Tibial nerve (tissue), 4 donors: ENCODE results near the gene ATP7B. TPM values are rescaled to one million over a fixed set of nuclear protein-coding genes. Genes with fewer than 3 reads are reported as not detected.

ENCODE experiments used
- DNase-seq, 2 donors: peaks; one replicate each; pipeline ENCODE4 v3.0.0-alpha.2; 2019; ENCODE audit warnings: low spot score in 2 of 2
- H3K27ac ChIP-seq, 4 donors: fragments of 200-600 bp; sonication (generic) in 3 of 4; one replicate each; pipeline ENCODE4 v1.5.1; 2017 to 2019; ENCODE audit warnings: mild to moderate bottlenecking in 1 of 4
- H3K27me3 ChIP-seq, 2 donors: fragments of 200-600 bp; sonication (generic) in 1 of 2; one replicate each; pipeline versions ENCODE4 v1.5.1 to v1.6.0; 2017 to 2019
- H3K36me3 ChIP-seq, 3 donors: fragments of 200-600 bp; sonication (generic); one replicate each; pipeline ENCODE4 v1.5.1; 2018 to 2019
- H3K4me1 ChIP-seq, 4 donors: fragments of 200-600 bp; sonication (generic) in 3 of 4; one replicate each; pipeline ENCODE4 v1.5.1; 2017 to 2019
- H3K4me3 ChIP-seq, 4 donors: fragments of 200-600 bp; sonication (generic) in 3 of 4; one replicate each; pipeline ENCODE4 v1.5.1; 2017 to 2019; ENCODE audit warnings: mild to moderate bottlenecking in 1 of 4, moderate library complexity in 1 of 4
- H3K9me3 ChIP-seq, 4 donors: fragments of 200-600 bp; sonication (generic) in 3 of 4; one replicate each; pipeline ENCODE4 v1.5.1; 2017 to 2019
- EP300 ChIP-seq, 2 donors: sonication (generic); formaldehyde crosslinking; IDR thresholded peaks; one replicate each; pipeline ENCODE4 v1.6.1; 2017; ENCODE audit warnings: antibody characterized with exemption in 2 of 2, mild to moderate bottlenecking in 1 of 2
- POLR2A ChIP-seq, 2 donors: fragments of 450-650 bp; IDR thresholded peaks; one replicate each; pipeline ENCODE4 v1.6.1; 2017; ENCODE audit warnings: antibody characterized with exemption in 2 of 2, mild to moderate bottlenecking in 2 of 2, moderate library complexity in 2 of 2
- WGBS, 2 donors: methylation state at CpG; one replicate each; pipeline ENCODE4 v1.1.5; 2018; 5-methylcytosine and 5-hydroxymethylcytosine counted together
- total RNA-seq, 4 donors: library from RNA; depleted of rRNA; stranded (reverse); fragments of >200 nt; gene quantifications; one replicate each; pipeline ENCODE4 v1.1.0, GENCODE V29; 2016
- TF ChIP-seq, protein P1 (sequence below), 5 experiments: fragments of 200-600 bp in 3 of 5; fragments of 450-650 bp in 2 of 5; sonication (generic) in 3 of 5; IDR thresholded peaks; one replicate each; pipeline ENCODE4 v1.5.1; 2016 to 2019; ENCODE audit warnings: antibody characterized with exemption in 5 of 5, mild to moderate bottlenecking in 3 of 5, moderate library complexity in 2 of 5

ATP7B gene
- total RNA-seq, 4 donors from 2014 or later: 5.1 to 8.4 (median 6.7) TPM

DNA sequence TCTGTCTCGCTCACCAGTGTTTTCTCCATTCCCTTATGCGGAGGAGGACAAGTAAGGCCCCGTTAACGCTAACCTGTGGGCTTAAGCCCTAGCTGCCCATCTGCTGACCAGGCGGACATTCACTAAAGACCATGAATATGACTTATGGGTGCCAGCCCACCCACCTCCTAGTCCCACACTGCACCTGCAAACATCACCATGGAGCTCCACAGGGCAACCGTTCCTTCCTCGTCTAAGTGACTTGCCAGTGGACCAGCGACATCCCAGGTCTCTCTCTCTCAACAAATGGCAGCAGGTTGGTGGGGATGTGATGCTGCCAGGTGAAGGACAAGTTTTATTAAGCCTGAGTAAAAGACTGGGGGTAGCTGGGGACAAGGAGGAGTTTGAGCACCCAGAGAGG, 94.3 kb downstream of the ATP7B start:
- no peak overlapping the region for H3K4me3 ChIP-seq
- H3K36me3 ChIP-seq: no peaks in the 10 kb centered on the region
- H3K4me1 ChIP-seq: no peaks in the 10 kb centered on the region
- DNase-seq: no peak
- H3K27ac ChIP-seq: no peak overlapping the region
- no peaks in the 10 kb centered on the region for H3K27me3 ChIP-seq
- no peak for TF ChIP-seq EP300 (IDR thresholded peaks at IDR 0.05)
- TF ChIP-seq, protein P1, sequence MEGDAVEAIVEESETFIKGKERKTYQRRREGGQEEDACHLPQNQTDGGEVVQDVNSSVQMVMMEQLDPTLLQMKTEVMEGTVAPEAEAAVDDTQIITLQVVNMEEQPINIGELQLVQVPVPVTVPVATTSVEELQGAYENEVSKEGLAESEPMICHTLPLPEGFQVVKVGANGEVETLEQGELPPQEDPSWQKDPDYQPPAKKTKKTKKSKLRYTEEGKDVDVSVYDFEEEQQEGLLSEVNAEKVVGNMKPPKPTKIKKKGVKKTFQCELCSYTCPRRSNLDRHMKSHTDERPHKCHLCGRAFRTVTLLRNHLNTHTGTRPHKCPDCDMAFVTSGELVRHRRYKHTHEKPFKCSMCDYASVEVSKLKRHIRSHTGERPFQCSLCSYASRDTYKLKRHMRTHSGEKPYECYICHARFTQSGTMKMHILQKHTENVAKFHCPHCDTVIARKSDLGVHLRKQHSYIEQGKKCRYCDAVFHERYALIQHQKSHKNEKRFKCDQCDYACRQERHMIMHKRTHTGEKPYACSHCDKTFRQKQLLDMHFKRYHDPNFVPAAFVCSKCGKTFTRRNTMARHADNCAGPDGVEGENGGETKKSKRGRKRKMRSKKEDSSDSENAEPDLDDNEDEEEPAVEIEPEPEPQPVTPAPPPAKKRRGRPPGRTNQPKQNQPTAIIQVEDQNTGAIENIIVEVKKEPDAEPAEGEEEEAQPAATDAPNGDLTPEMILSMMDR (IDR thresholded peaks at IDR 0.05): no peak
- no peak for TF ChIP-seq POLR2A (IDR thresholded peaks at IDR 0.05)
- WGBS, 2 donors: 97% methylated on average over 8 of the region's 8 CpGs
- H3K9me3 ChIP-seq: no peaks in the 10 kb centered on the region

DNA sequence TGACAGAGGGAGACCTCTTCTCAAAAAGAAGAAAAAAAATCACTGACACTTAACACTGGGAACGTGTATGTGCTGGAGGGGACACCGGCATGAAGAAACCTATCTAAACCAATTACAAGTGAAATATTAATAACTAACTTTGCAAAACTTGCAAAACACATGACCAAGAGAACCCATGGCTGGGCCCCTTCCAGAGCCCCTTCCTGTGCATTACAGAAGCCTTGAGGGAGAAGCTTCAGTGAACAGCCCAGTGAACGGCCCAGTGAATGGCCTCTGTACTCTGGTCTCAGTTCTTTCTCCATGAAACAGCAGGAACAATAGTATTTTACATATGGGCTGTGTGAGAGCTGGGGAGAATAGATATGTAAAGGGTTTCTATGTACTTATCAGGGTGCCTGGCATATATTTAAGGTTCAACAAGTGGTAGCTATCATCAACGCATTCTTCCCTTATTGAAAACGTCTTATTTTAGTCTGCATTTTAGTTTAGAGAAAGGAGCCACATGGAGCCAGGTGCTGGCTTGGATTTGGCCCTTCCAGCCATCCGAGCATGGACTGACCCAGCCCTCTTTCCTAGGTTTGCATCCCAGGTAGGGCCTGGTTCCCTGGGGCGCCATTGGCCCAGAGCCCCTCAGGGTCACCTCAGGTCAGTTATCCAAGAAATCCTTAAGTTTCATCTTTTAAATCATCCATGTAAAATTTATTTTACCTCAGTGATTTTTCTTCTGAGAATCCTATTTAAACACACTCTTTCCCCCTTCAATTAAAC, 95.0 kb downstream of the ATP7B start:
- H3K4me3 ChIP-seq: no peak overlapping the region
- H3K27ac ChIP-seq: no peak overlapping the region
- no peaks in the 10 kb centered on the region for H3K27me3 ChIP-seq
- no peaks in the 10 kb centered on the region for H3K36me3 ChIP-seq
- TF ChIP-seq, protein P1 (IDR thresholded peaks at IDR 0.05): no peak
- TF ChIP-seq POLR2A (IDR thresholded peaks at IDR 0.05) (no peak), EP300 (IDR thresholded peaks at IDR 0.05) (no peak)
- H3K4me1 ChIP-seq: no peaks in the 10 kb centered on the region
- H3K9me3 ChIP-seq: no peaks in the 10 kb centered on the region
- WGBS, 2 donors: 80 to 85% methylated on average over 7 of the region's 7 CpGs
- no peak for DNase-seq

DNA sequence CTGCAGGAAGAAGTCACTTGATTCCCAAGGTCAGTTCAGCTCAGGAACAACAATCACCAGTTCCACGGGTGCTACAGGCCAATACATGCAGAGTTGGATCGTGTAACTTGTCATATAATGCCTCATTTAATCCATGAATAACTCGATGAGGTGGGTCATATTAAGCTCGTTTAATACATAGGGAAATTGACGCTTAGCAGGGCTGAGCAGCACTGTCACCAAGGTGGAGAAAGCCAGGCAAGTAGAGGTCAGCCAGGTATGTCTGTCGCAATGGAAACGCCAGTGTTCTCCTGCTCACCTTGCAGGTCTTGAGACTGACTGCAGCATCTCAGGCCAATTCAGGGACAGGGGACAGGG, 97.1 kb downstream of the ATP7B start:
- H3K9me3 ChIP-seq: no peaks in the 10 kb centered on the region
- TF ChIP-seq, protein P1 (IDR thresholded peaks at IDR 0.05): no peak
- no peak for TF ChIP-seq POLR2A (IDR thresholded peaks at IDR 0.05)
- TF ChIP-seq EP300 (IDR thresholded peaks at IDR 0.05): no peak
- H3K27me3 ChIP-seq: no peaks in the 10 kb centered on the region
- H3K4me1 ChIP-seq: no peaks in the 10 kb centered on the region
- H3K27ac ChIP-seq: no peak overlapping the region
- 82 to 83% methylated on average over 7 of the region's 7 CpGs for WGBS, 2 donors
- no peak for DNase-seq
- H3K4me3 ChIP-seq: no peak overlapping the region
- no peaks in the 10 kb centered on the region for H3K36me3 ChIP-seq

DNA sequence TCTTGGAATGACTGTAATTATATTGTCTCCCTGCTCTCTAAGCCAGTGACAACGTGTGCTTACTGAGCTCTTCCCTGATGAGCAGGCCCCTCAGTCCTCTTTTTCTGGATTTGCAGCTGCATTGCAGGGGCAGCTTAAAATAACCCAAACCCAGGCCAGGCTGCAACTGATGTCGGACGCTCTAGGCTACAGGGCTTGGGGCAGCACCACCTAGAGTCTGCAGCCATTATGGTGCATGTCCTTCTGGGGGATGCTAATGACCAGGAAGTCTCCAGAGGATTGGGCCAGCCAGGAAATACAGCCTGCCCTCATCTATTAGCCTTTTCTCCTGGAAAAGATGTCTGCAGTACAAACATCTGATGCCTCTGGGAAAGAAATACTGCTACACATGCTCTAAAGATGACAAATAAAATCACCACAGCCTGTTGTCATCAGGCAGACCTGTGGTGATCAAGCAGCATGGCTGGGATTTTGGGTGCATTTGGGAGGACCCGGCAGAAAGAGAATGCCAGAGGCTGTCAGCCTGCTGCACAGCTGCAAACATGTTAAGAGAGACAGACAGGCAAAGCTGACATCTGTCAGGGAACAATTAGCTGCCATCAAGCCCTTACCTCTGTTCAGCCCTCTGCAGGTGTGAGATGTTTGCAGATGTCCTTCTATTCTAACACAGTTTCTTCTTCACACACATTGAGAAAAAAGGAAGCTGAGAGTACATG, 97.7 kb downstream of the ATP7B start:
- Histone ChIP-seq H3K9me3 (no peaks in the 10 kb centered on the region), H3K4me3 (no peak overlapping the region), H3K36me3 (no peaks in the 10 kb centered on the region), H3K27me3 (no peaks in the 10 kb centered on the region), H3K4me1 (no peaks in the 10 kb centered on the region), H3K27ac (no peak overlapping the region)
- 49% methylated on average over 4 of the region's 4 CpGs for WGBS, 2 donors
- DNase-seq: no peak
- TF ChIP-seq POLR2A (IDR thresholded peaks at IDR 0.05): no peak
- TF ChIP-seq, protein P1 (IDR thresholded peaks at IDR 0.05): no peak
- TF ChIP-seq EP300 (IDR thresholded peaks at IDR 0.05): no peak

DNA sequence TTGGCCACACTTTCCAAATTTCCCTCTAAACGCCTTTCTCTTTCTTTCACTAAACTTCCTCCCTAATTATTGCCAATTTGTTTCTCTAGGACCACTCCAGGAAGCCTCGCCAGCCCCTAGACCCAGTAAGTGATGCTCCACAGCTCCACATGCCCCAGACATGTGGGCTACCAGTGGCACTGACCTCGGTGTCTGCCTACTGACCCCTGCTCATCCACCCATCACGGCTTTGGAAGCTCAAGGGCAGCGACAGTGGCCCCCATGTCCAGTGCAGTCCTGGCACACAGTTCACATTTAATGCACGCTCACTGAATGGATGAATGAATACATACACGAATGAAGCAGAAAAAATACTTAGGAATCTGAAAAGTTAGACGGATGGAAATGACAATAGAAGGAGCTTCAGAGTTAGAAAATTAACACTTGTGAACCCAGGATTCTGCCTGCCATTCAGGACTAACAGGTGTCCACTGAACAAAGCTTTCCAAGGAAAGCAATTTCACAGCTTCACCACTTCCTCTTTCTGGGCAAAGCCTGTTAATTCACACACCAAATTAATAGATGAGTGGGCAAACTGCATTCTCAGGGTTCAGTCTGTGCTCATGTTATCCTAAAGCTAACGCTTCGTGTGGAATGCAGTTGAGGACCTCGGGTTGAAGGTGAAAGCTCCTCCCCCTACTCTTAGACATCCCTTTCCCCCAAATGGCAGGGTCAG, 98.6 kb downstream of the ATP7B start:
- no peaks in the 10 kb centered on the region for H3K9me3 ChIP-seq
- no peak overlapping the region for H3K27ac ChIP-seq
- TF ChIP-seq POLR2A (IDR thresholded peaks at IDR 0.05) (no peak), EP300 (IDR thresholded peaks at IDR 0.05) (no peak)
- TF ChIP-seq, protein P1 (IDR thresholded peaks at IDR 0.05): no peak
- no peak overlapping the region for H3K4me3 ChIP-seq
- no peaks in the 10 kb centered on the region for H3K27me3 ChIP-seq
- H3K36me3 ChIP-seq: no peaks in the 10 kb centered on the region
- 59 to 67% methylated on average over 11 of the region's 11 CpGs for WGBS, 2 donors
- H3K4me1 ChIP-seq: no peaks in the 10 kb centered on the region
- DNase-seq: no peak
